IMR-90 (cell line): Measurements from ENCODE around the gene FAM149B1. TPM values are rescaled to one million over a fixed set of nuclear protein-coding genes. Genes with fewer than 3 reads are reported as not detected.
A peak's percentile ranks its signal among the peaks of the same experiment; 100 is the strongest.

ENCODE experiments used
- ATAC-seq: fragments of 200-7000 bp; cut with Tn5 transposase; 2 replicates; pipeline ENCODE4 v1.9.1; 2020; ENCODE audit warnings: low read depth, mild to moderate bottlenecking, moderate library complexity
- BruUV-seq: library from RNA; stranded (reverse); fragments of 400-500 nt; replicated peaks from 2 replicates; lab custom pipeline; 2021; lab: Mats Ljungman, UMichigan
- CTCF ChIA-PET: fragments of 300-600 bp; formaldehyde crosslinking; extraction: SDS; loops from one replicate; lab custom pipeline; 2021; ENCODE audit warnings: antibody characterized with exemption; lab: Yijun Ruan, JAX
- POLR2A ChIA-PET: fragments of 300-600 bp; sonication (Branson Sonifier 250); formaldehyde crosslinking; loops from one replicate; lab custom pipeline; 2022; ENCODE audit warnings: antibody characterized with exemption; ENCODE audit not compliant: unreplicated experiment; lab: Charles Lee
- DNase-seq: peaks from one replicate; pipeline ENCODE4 v3.0.0; 2013
- H2AFZ ChIP-seq: replicated peaks from 2 replicates; pipeline ENCODE3; 2013; ENCODE audit warnings: low read length, mild to moderate bottlenecking; ENCODE audit not compliant: poor library complexity
- H2AK5ac ChIP-seq: 2 replicates; pipeline ENCODE4 v1.6.1; 2013; ENCODE audit warnings: low read depth, low read length, inconsistent platforms
- H2AK9ac ChIP-seq: replicated peaks from 2 replicates; pipeline ENCODE3; 2013; ENCODE audit warnings: mild to moderate bottlenecking, low read depth, low read length, moderate library complexity; ENCODE audit not compliant: poor library complexity
- H2BK120ac ChIP-seq: 2 replicates; pipeline ENCODE4 v1.6.1; 2013; ENCODE audit warnings: low read depth, low read length, inconsistent platforms
- H2BK15ac ChIP-seq: 3 replicates; pipeline ENCODE4 v1.6.1; 2013; ENCODE audit warnings: low read depth, low read length, inconsistent platforms
- H2BK20ac ChIP-seq: 2 replicates; pipeline ENCODE4 v1.6.1; 2013; ENCODE audit warnings: low read depth, mild to moderate bottlenecking, inconsistent platforms, low read length, moderate library complexity
- H2BK5ac ChIP-seq: 2 replicates; pipeline ENCODE4 v1.6.1; 2013; ENCODE audit warnings: mild to moderate bottlenecking, low read depth, low read length, inconsistent platforms; ENCODE audit not compliant: poor library complexity, severe bottlenecking
- H3K14ac ChIP-seq: replicated peaks from 2 replicates; pipeline ENCODE4 v1.6.1; 2013; ENCODE audit warnings: low read depth, low read length, inconsistent platforms
- H3K18ac ChIP-seq: 2 replicates; pipeline ENCODE4 v1.6.1; 2013; ENCODE audit warnings: low read depth, low read length, control low read depth
- H3K23ac ChIP-seq: 2 replicates; pipeline ENCODE4 v1.6.1; 2013; ENCODE audit warnings: low read depth, low read length, inconsistent platforms
- H3K27ac ChIP-seq: 2 replicates; pipeline ENCODE4 v1.5.1; 2013; ENCODE audit warnings: mild to moderate bottlenecking, control low read depth, low read length; ENCODE audit not compliant: insufficient read depth
- H3K27me3 ChIP-seq: 2 replicates; pipeline ENCODE4 v1.6.1; 2013; ENCODE audit warnings: low read length; ENCODE audit not compliant: control insufficient read depth, insufficient read depth
- H3K36me3 ChIP-seq: 2 replicates; pipeline ENCODE4 v1.6.1; 2013; ENCODE audit warnings: low read length, mixed read lengths; ENCODE audit not compliant: control insufficient read depth, insufficient read depth
- H3K4ac ChIP-seq: 2 replicates; pipeline ENCODE4 v1.6.1; 2013; ENCODE audit warnings: low read depth, low read length, inconsistent platforms
- H3K4me1 ChIP-seq: 2 replicates; pipeline ENCODE4 v1.6.1; 2013; ENCODE audit warnings: low read length, mixed read lengths; ENCODE audit not compliant: control insufficient read depth, insufficient read depth
- H3K4me2 ChIP-seq: 2 replicates; pipeline ENCODE4 v1.6.1; 2013; ENCODE audit warnings: low read depth, mild to moderate bottlenecking, control low read depth, low read length, moderate library complexity
- H3K4me3 ChIP-seq: 2 replicates; pipeline ENCODE4 v1.5.1; 2013; ENCODE audit warnings: low read depth, mild to moderate bottlenecking, control low read depth, low read length, moderate library complexity; ENCODE audit not compliant: insufficient read depth
- H3K56ac ChIP-seq: 2 replicates; pipeline ENCODE4 v1.6.1; 2013; ENCODE audit warnings: low read length, inconsistent platforms; ENCODE audit not compliant: insufficient read depth; ENCODE audit errors: extremely low read depth
- H3K79me1 ChIP-seq, 2 experiments: 2 replicates each; pipeline ENCODE4 v1.6.1; 2013; ENCODE audit warnings: low read length in 2 of 2, inconsistent platforms in 1 of 2, low read depth in 1 of 2
- H3K9ac ChIP-seq: 2 replicates; pipeline ENCODE4 v1.6.1; 2013; ENCODE audit warnings: low read depth, low read length, control low read depth
- H3K9me1 ChIP-seq: 2 replicates; pipeline ENCODE4 v1.6.1; 2013; ENCODE audit warnings: low read length, inconsistent platforms; ENCODE audit not compliant: insufficient read depth
- H3K9me3 ChIP-seq: 2 replicates; pipeline ENCODE4 v1.6.1; 2013; ENCODE audit warnings: low read length; ENCODE audit not compliant: control insufficient read depth, insufficient read depth
- H4K20me1 ChIP-seq: 2 replicates; pipeline ENCODE4 v1.6.1; 2013; ENCODE audit warnings: low read length, inconsistent platforms; ENCODE audit not compliant: insufficient read depth
- H4K5ac ChIP-seq: 2 replicates; pipeline ENCODE4 v1.6.1; 2013; ENCODE audit warnings: mild to moderate bottlenecking, low read depth, low read length, control low read depth
- H4K8ac ChIP-seq, 2 experiments: 2 replicates each; pipeline ENCODE4 v1.6.1; 2013; ENCODE audit warnings: low read depth in 2 of 2, low read length in 2 of 2, control low read depth in 1 of 2, inconsistent platforms in 1 of 2
- H4K91ac ChIP-seq: 2 replicates; pipeline ENCODE4 v1.6.1; 2013; ENCODE audit warnings: low read depth, low read length, inconsistent platforms; ENCODE audit not compliant: insufficient read depth
- CEBPB ChIP-seq: IDR thresholded peaks from 2 replicates; pipeline ENCODE4 v1.6.1; 2012; ENCODE audit warnings: low read depth, low read length, improper control_type of control experiment
- CTCF ChIP-seq: conservative IDR thresholded peaks from 2 replicates; pipeline ENCODE4 v1.5.1; 2012; ENCODE audit warnings: mild to moderate bottlenecking, low read depth, low read length, improper control_type of control experiment
- ELK1 ChIP-seq: fragments of 150-350 bp; IDR thresholded peaks from 2 replicates; pipeline ENCODE4 v1.6.1; 2016; ENCODE audit warnings: low read depth, mild to moderate bottlenecking, low read length, moderate library complexity, borderline replicate concordance
- MXI1 ChIP-seq: IDR thresholded peaks from 2 replicates; pipeline ENCODE4 v1.6.1; 2012; ENCODE audit warnings: low read depth, mild to moderate bottlenecking, low read length, moderate library complexity, borderline replicate concordance
- POLR2A ChIP-seq: IDR thresholded peaks from 2 replicates; pipeline ENCODE4 v1.6.1; 2012; ENCODE audit warnings: mild to moderate bottlenecking, low read depth, low read length
- WGBS, 2 experiments: methylation state at CpG; one replicate each; pipeline versions ENCODE4 v1.1.5 to v1.1.7; 2013; ENCODE audit warnings: missing lambda C conversion rate in 2 of 2; ENCODE audit not compliant: insufficient read length in 1 of 2; ENCODE audit errors: extremely low coverage in 2 of 2; 5-methylcytosine and 5-hydroxymethylcytosine counted together
- dilution Hi-C: fragments of 300-500 bp; cut with HindIII; formaldehyde crosslinking; loops from one replicate; pipeline ENCODE4 v1.14.3; 2018; ENCODE audit warnings: low sequenced_read_pairs; ENCODE audit not compliant: unreplicated experiment
- in situ Hi-C: fragments of 300-500 bp; cut with MboI; formaldehyde crosslinking; loops from 3 replicates; pipeline ENCODE4 v1.14.3; 2019; ENCODE audit warnings: low sequenced_read_pairs, inconsistent platforms, mixed read lengths
- intact Hi-C: fragments of 100-400 bp; cut with micrococcal nuclease; formaldehyde crosslinking; loops from 2 replicates; pipeline ENCODE4 v1.10.0; 2022
- polyA plus RNA-seq, 3 experiments: library from polyadenylated mRNA; depleted of rRNA; stranded (reverse); fragments of >200 nt; gene quantifications; 2 replicates each; pipeline ENCODE4 v1.2.3, GENCODE V29; 2012; ENCODE audit warnings: low replicate concordance in 1 of 3
- total RNA-seq: library from RNA; depleted of rRNA; stranded (reverse); fragments of >200 nt; gene quantifications from 2 replicates; pipeline ENCODE4 v1.2.3, GENCODE V29; 2012

The FAM149B1 gene
- total and polyA plus RNA-seq, 2 of the 4 experiments (the other 2 are of a cell fraction) = 21.7 to 28.3 TPM

GRCh38 chr10:73252445-73253224, 84.7 kb downstream of the FAM149B1 start, which contains the start of gene MRPS16 (continued):
- TF ChIP-seq ELK1 (no peak), POLR2A (peak; percentile 80; the same call in 1 of the 2 replicates), CEBPB (no peak)

GRCh38 chr10:73253225-73253555, 85.3 kb downstream of the FAM149B1 start:
- Histone ChIP-seq H3K4me3 (peak overlapping the region; percentile 54), H3K27me3 (no peaks in the 10 kb centered on the region), H4K5ac (no peak overlapping the region), H3K79me1 (peaks cover 21 to 34% of the 10 kb centered on the region in 2 experiments), H4K20me1 (no peaks in the 10 kb centered on the region), H2BK15ac (no peak overlapping the region), H3K23ac (peak overlapping the region; percentile 99), H4K8ac (peak overlapping the region; percentile 88 to 95; a peak in 3 of 4 replicates), H3K36me3 (peaks cover 8% of the 10 kb centered on the region), H3K4me1 (peaks cover 5% of the 10 kb centered on the region), H3K14ac (peak overlapping the region; percentile 99; the same call in 1 of the 2 replicates), H3K9me1 (0 out of 2 replicates have a peak, but pooled peaks cover 3% of the 10 kb centered on the region), H3K9me3 (no peaks in the 10 kb centered on the region), H3K4me2 (peak overlapping the region; percentile 81), H3K4ac (peak overlapping the region; percentile 99), H3K9ac (peak overlapping the region; percentile 95), H2BK120ac (no peak overlapping the region), H2BK20ac (no peak overlapping the region), H2AK5ac (peak overlapping the region; percentile 80; the same call in 1 of the 2 replicates), H4K91ac (peak overlapping the region; percentile 91; the same call in 1 of the 2 replicates), H2AK9ac (peak overlapping the region; percentile 85), H3K27ac (peak overlapping the region; percentile 88), H3K18ac (no peak overlapping the region), H2AFZ (peak overlapping the region; percentile 100), H3K56ac (peak overlapping the region; percentile 97), H2BK5ac (peak overlapping the region; percentile 72)
- intact Hi-C loops = loop anchor here (10.0 kb wide), 1 partner anchor 242 kb away; the partner anchor contains the start of gene PPP3CB
- DNase-seq (no peak), ATAC-seq (no peak)
- BruUV-seq = no TSS peak
- ChIA-PET CTCF (no interaction called here), POLR2A (no interaction called here)
- dilution Hi-C loops = no loop called here
- TF ChIP-seq MXI1 = no peak
- 0 out of 2 replicates have a peak, but pooled peaks have one; percentile 1 for TF ChIP-seq CTCF
- no CpG with 5 or more reads among the region's 4 CpGs for WGBS, 2 experiments
- in situ Hi-C loops = loop anchor here (25.0 kb wide), 1 partner anchor 384 kb away; the partner anchor contains the start of gene MYOZ1
